22Rv1 (cell line): ENCODE data around the gene LSAMP.

ENCODE experiments used
- H3K27ac ChIP-seq: fragments of 450-650 bp; 2 replicates; pipeline ENCODE4 v1.5.1; 2017
- ZFX ChIP-seq: fragments of 450-650 bp; IDR thresholded peaks from 2 replicates; pipeline ENCODE4 v1.6.1; 2017; ENCODE audit warnings: antibody characterized with exemption, borderline replicate concordance
- TF ChIP-seq, protein P1 (sequence below): fragments of 450-650 bp; IDR thresholded peaks from 2 replicates; pipeline ENCODE4 v1.5.1; 2017; ENCODE audit warnings: mild to moderate bottlenecking

The LSAMP gene

DNA sequence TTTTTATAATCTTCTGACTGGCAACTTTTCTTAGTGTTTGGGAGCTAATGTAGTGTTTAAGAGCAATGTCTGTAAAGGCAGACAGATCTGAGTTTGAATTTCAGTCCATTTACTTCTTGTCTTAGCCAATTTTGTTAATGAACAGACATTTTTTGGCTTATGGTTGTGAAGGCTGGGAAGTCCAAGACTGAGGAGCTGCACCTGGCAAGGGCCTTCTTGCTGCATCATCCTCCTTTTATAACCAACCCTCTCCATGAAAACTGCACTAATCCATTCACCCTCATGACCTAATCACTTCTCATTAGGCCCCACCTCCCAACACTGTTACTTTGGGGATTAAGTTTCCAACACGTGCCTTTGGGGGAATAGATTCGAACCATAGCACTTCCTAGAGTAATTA lies 657.5 kb downstream of the LSAMP start:
- no peak overlapping the region for H3K27ac ChIP-seq
- no peak for TF ChIP-seq ZFX
- TF ChIP-seq, protein P1, sequence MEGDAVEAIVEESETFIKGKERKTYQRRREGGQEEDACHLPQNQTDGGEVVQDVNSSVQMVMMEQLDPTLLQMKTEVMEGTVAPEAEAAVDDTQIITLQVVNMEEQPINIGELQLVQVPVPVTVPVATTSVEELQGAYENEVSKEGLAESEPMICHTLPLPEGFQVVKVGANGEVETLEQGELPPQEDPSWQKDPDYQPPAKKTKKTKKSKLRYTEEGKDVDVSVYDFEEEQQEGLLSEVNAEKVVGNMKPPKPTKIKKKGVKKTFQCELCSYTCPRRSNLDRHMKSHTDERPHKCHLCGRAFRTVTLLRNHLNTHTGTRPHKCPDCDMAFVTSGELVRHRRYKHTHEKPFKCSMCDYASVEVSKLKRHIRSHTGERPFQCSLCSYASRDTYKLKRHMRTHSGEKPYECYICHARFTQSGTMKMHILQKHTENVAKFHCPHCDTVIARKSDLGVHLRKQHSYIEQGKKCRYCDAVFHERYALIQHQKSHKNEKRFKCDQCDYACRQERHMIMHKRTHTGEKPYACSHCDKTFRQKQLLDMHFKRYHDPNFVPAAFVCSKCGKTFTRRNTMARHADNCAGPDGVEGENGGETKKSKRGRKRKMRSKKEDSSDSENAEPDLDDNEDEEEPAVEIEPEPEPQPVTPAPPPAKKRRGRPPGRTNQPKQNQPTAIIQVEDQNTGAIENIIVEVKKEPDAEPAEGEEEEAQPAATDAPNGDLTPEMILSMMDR: no peak

GRCh38 chr3:115785782-115786181 lies 659.5 kb downstream of the LSAMP start:
- TF ChIP-seq, protein P1: no peak
- TF ChIP-seq ZFX: no peak
- no peak overlapping the region for H3K27ac ChIP-seq

- peak overlapping the region; percentile 92 for H3K27ac ChIP-seq
- no peak for TF ChIP-seq ZFX
- TF ChIP-seq, protein P1: peak; percentile 43
Measured at GRCh38 chr3:115784739-115785536, 660.3 kb downstream of the LSAMP start.

GRCh38 chr3:115783938-115784738 lies 661.1 kb downstream of the LSAMP start:
- peak overlapping the region; percentile 92 for H3K27ac ChIP-seq
- TF ChIP-seq ZFX: no peak
- TF ChIP-seq, protein P1: peak; percentile 97

DNA sequence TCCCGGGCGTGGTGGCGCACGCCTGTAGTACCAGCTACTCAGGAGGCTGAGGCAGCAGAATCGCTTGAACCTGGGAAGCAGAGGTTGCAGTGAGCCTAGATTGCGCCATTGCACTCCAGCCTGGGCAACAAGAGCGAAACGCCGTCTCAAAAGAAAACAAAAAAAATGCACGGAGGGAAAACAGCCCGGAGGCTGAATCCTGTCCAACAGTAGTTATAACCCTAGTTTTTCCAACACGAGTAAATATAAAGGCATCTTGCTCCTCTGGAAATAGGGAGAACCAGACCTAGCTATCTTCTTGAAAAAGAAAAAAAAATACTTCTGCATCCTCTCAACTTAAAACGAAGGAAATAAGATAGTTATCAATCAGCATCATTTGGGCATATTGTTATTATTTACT lies 661.9 kb downstream of the LSAMP start:
- peak overlapping the region; percentile 92 for H3K27ac ChIP-seq

DNA sequence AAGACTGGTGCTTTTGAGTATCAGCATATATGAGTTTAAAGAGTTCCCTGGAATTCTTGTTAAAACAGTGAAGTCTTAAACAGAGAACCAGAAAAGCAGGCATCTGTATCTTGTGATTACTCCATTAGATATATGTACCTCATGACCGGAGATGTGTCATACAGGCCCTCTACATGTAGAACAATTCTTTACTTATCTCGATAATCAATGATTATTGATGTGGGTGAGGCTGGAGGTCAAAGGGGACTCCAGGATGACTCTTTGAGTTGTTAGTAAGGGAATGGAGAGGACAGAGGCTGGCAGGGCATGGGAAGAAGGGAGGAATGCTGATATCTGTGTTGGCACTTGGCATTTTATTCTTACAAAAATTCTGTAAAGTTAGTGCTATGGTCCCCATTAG lies 666.3 kb downstream of the LSAMP start:
- no peak overlapping the region for H3K27ac ChIP-seq
- no peak for TF ChIP-seq ZFX
- TF ChIP-seq, protein P1: no peak

DNA sequence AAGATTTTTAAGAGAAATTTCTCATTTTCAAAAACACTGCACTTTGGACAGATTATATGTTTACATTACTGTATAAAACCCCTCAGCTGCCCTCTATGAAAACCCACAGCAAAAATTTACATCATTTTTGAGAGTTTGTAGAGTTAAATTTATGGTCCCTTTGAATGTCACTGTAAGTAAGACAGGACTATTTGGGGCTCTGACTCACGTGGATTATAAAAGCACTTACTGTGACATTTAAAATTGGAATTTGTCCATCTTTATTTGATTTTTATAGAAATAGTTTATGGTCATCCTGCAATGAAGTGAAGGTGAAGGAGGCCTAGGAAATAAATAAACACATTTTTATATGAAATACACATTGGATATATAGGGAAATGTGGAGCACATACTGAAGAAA lies 672.3 kb downstream of the LSAMP start:
- TF ChIP-seq, protein P1: no peak
- TF ChIP-seq ZFX: no peak
- no peak overlapping the region for H3K27ac ChIP-seq
